Measurements from ENCODE around the gene SLC4A2. TPM values are rescaled to one million over a fixed set of nuclear protein-coding genes. Genes with fewer than 3 reads are reported as not detected.
A peak's percentile ranks its signal among the peaks of the same experiment; 100 is the strongest.

SLC4A2 gene
- polyA plus RNA-seq, 3 donors, result 21.6 to 132 (median 23.8) TPM

DNA sequence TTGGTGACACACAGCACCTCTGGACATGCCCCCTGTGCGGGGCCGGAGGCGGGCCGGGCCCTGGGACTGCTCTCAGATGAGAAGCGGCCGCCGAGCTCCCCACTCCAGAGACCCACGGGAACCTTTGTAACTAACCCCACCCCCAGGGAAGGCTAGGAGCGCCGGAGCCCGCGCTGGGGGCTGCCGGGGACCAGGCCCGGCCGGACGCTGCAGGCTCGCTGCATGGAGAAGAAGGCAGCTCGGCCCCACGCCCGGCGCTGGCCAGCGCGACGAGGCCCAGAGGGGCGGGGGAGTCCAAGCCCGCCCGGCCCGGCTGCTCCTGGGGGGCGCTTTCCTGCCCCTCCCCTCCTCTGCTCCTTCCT, 63.4 kb downstream of the SLC4A2 start:
- 94% methylated on average over 14 of the region's 29 CpGs for WGBS (ENCODE audit: insufficient coverage)

GRCh38 chr7:151123158-151123821, 63.9 kb downstream of the SLC4A2 start:
- H3K4me1 Mint-ChIP-seq, result no peaks in the 10 kb centered on the region
- 95% methylated on average over 43 of the region's 50 CpGs for WGBS (ENCODE audit: insufficient coverage)

More for the DNA sequence above, 63.4 kb downstream of the SLC4A2 start:
- H3K9me3 Mint-ChIP-seq, result peaks cover 0 to 2% (median 0%) of the 10 kb centered on the region in 7 donors
- Histone ChIP-seq H2AFZ (ENCODE audit: insufficient read depth, low read depth, low read length, poor library complexity, severe bottlenecking) (no peak overlapping the region), H3K4me2 (replicated peaks; ENCODE audit: extremely low read depth, low read length, poor library complexity, severe bottlenecking) (no peak overlapping the region), H3K36me3 (replicated peaks in 1 of 2; ENCODE audit: control insufficient read depth in 1 of 2, insufficient read depth in 2 of 2, low read length in 2 of 2) (peaks cover 54 to 87% of the 10 kb centered on the region in 2 donors), H3K4me1 (ENCODE audit: control insufficient read depth in 1 of 2, insufficient read depth in 2 of 2, low read length in 2 of 2) (no peaks in the 10 kb centered on the region), H3K4me3 (replicated peaks in 1 of 3; ENCODE audit: low read depth in 2 of 3, low read length in 3 of 3) (no peak overlapping the region), H3K27me3 (ENCODE audit: control insufficient read depth in 2 of 2, insufficient read depth in 2 of 2, low read length in 2 of 2) (no peaks in the 10 kb centered on the region), H3K27ac (ENCODE audit: low read depth in 1 of 2, low read length in 2 of 2) (no peak overlapping the region), H3K9me3 (replicated peaks in 1 of 2; ENCODE audit: control insufficient read depth in 1 of 2, insufficient read depth in 1 of 2, low read length in 2 of 2) (no peaks in the 10 kb centered on the region), H3K79me2 (ENCODE audit: insufficient read depth, low read length) (no peaks in the 10 kb centered on the region), H4K20me1 (ENCODE audit: insufficient read depth, low read length) (peaks cover 84% of the 10 kb centered on the region), H3K9ac (ENCODE audit: insufficient read depth, low read length, poor library complexity, severe bottlenecking) (no peak overlapping the region)
- intact Hi-C loops (cut with micrococcal nuclease), result loop anchor here (5.0 kb wide), 2 partner anchors 50 to 180 kb away; no protein-coding TSS in a partner anchor
- H3K27ac Mint-ChIP-seq, result no peak overlapping the region
- H3K4me3 Mint-ChIP-seq, result no peak overlapping the region
- no peaks in the 10 kb centered on the region for H3K4me1 Mint-ChIP-seq
- no peak for DNase-seq
- H3K36me3 Mint-ChIP-seq, result peaks cover 70% of the 10 kb centered on the region in 2 donors
- TF ChIP-seq, protein P1, sequence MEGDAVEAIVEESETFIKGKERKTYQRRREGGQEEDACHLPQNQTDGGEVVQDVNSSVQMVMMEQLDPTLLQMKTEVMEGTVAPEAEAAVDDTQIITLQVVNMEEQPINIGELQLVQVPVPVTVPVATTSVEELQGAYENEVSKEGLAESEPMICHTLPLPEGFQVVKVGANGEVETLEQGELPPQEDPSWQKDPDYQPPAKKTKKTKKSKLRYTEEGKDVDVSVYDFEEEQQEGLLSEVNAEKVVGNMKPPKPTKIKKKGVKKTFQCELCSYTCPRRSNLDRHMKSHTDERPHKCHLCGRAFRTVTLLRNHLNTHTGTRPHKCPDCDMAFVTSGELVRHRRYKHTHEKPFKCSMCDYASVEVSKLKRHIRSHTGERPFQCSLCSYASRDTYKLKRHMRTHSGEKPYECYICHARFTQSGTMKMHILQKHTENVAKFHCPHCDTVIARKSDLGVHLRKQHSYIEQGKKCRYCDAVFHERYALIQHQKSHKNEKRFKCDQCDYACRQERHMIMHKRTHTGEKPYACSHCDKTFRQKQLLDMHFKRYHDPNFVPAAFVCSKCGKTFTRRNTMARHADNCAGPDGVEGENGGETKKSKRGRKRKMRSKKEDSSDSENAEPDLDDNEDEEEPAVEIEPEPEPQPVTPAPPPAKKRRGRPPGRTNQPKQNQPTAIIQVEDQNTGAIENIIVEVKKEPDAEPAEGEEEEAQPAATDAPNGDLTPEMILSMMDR (IDR thresholded peaks at IDR 0.05), result no peak
- peaks cover 2 to 15% (median 3%) of the 10 kb centered on the region in 3 donors for H3K27me3 Mint-ChIP-seq (ENCODE audit: low read depth in 3 of 3)

More at GRCh38 chr7:151123158-151123821, 63.9 kb downstream of the SLC4A2 start:
- intact Hi-C loops (cut with micrococcal nuclease), result loop anchor here (5.0 kb wide), 2 partner anchors 49 to 179 kb away; no protein-coding TSS in a partner anchor
- Histone ChIP-seq H3K4me1 (ENCODE audit: control insufficient read depth in 1 of 2, insufficient read depth in 2 of 2, low read length in 2 of 2) (no peaks in the 10 kb centered on the region), H3K9me3 (replicated peaks in 1 of 2; ENCODE audit: control insufficient read depth in 1 of 2, insufficient read depth in 1 of 2, low read length in 2 of 2) (no peaks in the 10 kb centered on the region), H3K27ac (ENCODE audit: low read depth in 1 of 2, low read length in 2 of 2) (no peak overlapping the region), H3K36me3 (replicated peaks in 1 of 2; ENCODE audit: control insufficient read depth in 1 of 2, insufficient read depth in 2 of 2, low read length in 2 of 2) (peaks cover 53 to 87% of the 10 kb centered on the region in 2 donors), H2AFZ (ENCODE audit: insufficient read depth, low read depth, low read length, poor library complexity, severe bottlenecking) (no peak overlapping the region), H3K4me2 (replicated peaks; ENCODE audit: extremely low read depth, low read length, poor library complexity, severe bottlenecking) (no peak overlapping the region), H3K4me3 (replicated peaks in 1 of 3; ENCODE audit: low read depth in 2 of 3, low read length in 3 of 3) (no peak overlapping the region), H3K9ac (ENCODE audit: insufficient read depth, low read length, poor library complexity, severe bottlenecking) (no peak overlapping the region), H3K79me2 (ENCODE audit: insufficient read depth, low read length) (no peaks in the 10 kb centered on the region), H4K20me1 (ENCODE audit: insufficient read depth, low read length) (peaks cover 84% of the 10 kb centered on the region), H3K27me3 (ENCODE audit: control insufficient read depth in 2 of 2, insufficient read depth in 2 of 2, low read length in 2 of 2) (no peaks in the 10 kb centered on the region)
- Mint-ChIP-seq H3K9me3 (peaks cover 0 to 2% (median 0%) of the 10 kb centered on the region in 7 donors), H3K27ac (peak overlapping the region in 1 of 7 donors; percentile 81), H3K4me3 (no peak overlapping the region), H3K36me3 (peaks cover 69 to 70% of the 10 kb centered on the region in 2 donors), H3K27me3 (ENCODE audit: low read depth in 3 of 3) (peaks cover 2 to 15% (median 3%) of the 10 kb centered on the region in 3 donors)
- DNase-seq, result no peak
- TF ChIP-seq, protein P1 (IDR thresholded peaks at IDR 0.05), result no peak

Measured in CD14-positive monocyte (primary cell).